GM18498 (cell line): ENCODE measurements around the gene HAPSTR1.

Experiments used
- ATAC-seq: cut with Tn5 transposase; IDR thresholded peaks from one replicate; pipeline ENCODE4 v1.9.1; 2021; ENCODE audit warnings: mild to moderate bottlenecking, moderate library complexity; ENCODE audit not compliant: unreplicated experiment

HAPSTR1 gene

DNA sequence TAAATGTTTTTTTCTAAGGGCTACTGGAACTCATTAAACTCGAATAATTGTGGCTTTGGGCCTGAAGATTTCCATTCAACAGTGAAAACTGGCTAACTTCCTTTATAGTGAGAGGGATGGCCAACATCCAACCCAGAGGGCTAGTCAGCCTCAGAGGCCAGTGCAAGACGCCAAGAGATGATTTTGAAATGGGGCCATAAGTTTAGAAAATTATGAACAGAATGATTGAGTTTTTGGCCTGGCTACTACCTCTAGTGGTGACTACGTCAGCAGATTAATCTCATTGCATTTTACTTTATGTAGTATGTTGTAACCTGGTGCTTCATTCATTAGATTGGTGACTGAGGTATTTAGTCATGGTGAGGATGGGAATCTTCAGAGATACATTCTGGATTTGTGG is 28.4 kb downstream of the HAPSTR1 start:
- no peak for ATAC-seq

DNA sequence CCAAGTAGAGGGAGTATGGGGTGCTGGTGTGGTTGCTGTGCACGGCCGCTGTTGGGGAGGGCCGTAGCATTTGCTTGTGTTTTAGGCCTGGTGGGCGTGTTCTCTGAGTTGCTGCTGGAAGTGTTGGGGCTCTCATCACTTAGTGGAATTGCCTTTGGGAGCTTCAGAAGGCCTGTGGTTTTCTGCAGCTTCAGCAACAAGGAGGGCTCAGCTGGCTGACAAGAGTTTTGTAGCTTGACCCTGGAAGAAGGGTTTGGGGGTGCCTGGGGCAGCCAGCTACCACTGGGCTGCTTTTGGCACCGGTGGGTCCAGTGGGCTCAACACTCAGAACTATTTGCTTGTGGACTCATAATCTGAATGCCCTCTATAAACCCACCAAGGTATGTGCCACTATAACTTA is 30.9 kb downstream of the HAPSTR1 start:
- no peak for ATAC-seq

DNA sequence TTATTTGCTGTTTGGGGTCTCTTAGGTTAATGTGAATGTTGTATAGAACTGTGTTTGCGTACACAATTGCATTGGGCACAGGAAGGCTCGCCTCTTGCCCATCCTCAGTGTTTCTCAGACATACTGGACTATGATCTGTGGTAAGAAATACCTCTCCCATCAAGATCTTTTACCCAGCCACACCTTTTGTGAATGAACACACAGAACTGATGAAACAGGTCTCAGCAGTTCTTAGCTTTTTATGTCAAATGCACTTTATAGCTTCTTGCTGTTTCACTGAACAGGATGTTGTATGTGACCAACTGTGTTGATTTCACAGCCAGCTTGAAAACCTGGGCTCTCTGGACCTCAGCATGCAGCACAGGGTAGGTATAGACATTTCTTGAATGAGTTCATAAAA is 31.5 kb downstream of the HAPSTR1 start:
- ATAC-seq, result no peak

GRCh38 chr16:9123401-9123800 is 32.0 kb downstream of the HAPSTR1 start:
- no peak for ATAC-seq

DNA sequence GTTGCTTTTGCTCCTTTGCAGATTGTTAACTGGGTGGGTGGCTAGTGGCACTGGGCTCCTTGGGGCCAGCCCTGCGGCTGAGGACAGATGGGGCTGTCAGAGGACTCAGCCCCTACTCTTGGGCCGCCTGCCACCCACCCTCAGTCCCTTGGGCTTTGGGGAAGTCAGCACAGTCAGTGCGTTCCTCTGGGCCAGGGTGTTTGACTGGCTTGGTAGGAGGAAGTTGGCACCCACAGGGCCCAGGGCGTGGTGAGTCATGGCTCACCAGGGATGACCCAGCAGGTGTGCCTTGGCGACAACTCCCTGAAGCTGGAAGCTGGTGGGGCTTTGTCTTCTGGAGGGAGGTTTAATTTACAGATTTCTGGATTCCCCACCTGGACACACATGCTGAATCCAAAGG is 32.4 kb downstream of the HAPSTR1 start:
- no peak for ATAC-seq

- ATAC-seq, result no peak
Observed at GRCh38 chr16:9124444-9124843, 33.0 kb downstream of the HAPSTR1 start.

GRCh38 chr16:9124908-9125584 is 33.6 kb downstream of the HAPSTR1 start:
- ATAC-seq, result no peak

GRCh38 chr16:9125658-9126505 is 34.4 kb downstream of the HAPSTR1 start:
- no peak for ATAC-seq

DNA sequence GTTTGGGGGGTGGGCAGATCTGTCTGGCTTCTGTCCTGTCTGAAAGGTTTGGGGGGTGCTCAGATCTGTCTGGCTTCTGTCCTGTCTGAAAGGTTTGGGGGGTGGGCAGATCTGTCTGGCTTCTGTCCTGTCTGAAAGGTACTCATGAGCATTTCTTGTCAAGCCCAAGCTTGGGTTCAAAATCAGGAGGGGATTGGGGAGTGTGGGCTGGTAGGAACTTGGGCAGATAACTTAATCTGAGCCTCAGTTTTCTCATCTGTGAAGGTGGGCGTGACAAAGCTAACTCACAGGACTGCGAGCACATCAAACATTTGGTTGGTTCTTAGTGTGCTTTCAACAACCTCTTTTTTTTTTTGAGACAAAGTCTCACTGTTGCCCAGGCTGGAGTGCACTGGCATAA is 35.2 kb downstream of the HAPSTR1 start:
- no peak for ATAC-seq

GRCh38 chr16:9128346-9129342 is 37.2 kb downstream of the HAPSTR1 start:
- no peak for ATAC-seq

GRCh38 chr16:9134306-9134705 is 42.9 kb downstream of the HAPSTR1 start:
- no peak for ATAC-seq

- ATAC-seq, result peak; percentile 42
Observed at GRCh38 chr16:9134739-9135138, 43.3 kb downstream of the HAPSTR1 start.

DNA sequence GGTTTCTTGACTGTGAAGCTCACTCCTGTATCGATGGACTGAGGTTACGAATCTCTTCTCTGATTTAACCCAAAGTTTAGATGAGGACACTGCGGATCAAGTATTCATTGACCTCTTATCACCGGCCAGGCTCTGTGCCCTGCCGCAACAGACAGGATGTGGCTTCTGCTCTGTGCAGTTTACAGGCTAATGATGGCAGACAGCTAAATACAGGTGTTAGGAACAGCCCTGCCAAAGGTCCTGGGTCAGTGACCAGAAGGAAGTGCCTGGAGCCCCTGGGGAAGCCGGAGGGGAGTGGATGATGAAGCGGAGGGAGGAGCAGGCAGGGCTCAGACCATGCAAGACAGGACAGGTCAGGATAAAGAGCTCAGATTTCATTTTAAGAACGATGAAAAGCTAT is 44.4 kb downstream of the HAPSTR1 start:
- ATAC-seq, result peak; percentile 71

DNA sequence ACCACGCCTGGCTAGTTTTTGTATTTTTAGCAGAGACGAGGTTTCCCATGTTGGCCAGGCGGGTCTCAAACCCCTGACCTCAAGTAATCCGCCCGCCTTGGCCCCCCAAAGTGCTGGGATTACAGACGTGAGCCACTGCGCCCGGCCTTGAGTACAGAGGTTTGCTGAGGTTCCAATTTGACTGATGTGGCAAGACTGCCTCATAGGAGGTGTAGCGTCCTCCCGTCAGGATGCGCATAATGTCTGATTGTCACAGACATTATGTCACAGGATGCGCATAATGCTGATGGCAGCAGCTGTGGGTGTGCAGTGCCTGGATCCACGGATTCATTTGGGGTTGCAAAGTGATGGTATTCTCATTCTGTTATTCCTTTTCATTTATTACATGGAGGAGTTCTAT is 45.2 kb downstream of the HAPSTR1 start:
- no peak for ATAC-seq

DNA sequence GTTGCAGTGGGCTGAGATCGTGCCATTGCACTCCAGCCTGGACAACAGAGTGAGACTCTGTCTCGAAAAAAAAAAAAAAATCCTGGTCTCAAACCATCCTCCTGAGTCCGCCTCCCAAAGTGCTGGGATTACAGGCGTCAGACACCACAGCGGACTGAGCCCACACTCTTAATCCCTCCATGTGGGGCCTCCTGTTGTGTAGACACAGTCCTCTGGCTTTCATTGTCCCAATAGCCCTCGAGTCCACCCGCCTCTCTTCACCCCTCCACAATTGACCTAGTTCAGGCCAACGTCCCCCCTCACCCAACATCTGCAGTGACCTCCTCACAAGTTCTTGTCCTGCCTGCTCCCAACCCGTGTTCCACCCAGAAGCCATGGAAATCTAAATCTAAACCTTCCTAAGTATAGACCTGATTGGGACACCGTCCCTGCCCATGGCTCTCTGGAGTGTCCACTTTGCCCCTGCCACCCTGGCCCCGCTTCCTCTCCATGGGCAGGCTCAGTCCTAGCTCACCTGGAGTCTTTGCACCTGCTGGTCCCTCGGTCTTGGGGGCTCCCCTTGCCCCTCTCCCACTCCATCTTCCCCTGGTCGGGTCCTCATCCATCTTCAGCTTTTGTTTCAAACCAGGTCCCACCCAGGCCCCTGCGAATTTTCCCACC is 46.7 kb downstream of the HAPSTR1 start:
- ATAC-seq, result no peak

DNA sequence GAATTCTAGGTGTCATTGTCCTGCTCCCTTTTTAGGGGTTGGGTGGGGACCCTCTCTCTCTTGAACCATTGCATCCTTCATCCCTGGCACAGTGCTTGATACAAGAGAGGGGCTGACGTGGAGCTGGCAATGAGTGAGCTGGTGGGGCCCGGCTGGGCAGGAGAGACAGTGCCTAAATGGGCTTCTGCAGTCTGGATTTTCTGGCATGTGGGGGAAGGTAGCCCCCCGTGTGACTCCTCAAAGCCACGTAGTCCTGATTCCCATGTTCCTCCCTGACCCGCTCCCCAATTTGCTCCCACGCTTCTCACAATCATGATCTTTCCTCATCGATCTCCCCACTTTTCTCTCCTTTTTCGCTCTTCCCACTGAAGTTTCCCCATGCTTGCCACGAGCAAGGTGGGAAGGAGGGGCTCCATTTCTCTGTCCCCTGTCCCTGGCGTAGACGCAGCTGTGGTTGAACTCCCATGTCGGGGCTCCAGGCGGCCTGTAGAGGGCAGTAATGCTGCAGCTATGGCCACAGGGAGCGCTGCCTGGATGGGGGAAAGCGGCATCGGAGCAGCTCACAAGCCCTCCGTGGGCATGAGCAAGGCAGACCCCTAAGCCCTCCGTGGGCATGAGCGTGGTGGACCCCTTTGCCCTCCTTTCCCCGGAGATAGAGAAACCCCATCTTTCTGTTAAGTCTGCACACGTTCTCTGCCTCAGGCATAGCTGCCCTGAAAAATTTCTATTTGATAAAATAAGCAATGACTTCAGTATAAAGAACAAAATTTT is 47.5 kb downstream of the HAPSTR1 start:
- ATAC-seq, result peak; percentile 41

- peak; percentile 47 for ATAC-seq
Observed at GRCh38 chr16:9139965-9140364, 48.5 kb downstream of the HAPSTR1 start.
